Activated effector memory CD4-positive, alpha-beta T cell treated with Interleukin-2 at 50 U/mL for 16 hours (primary cell): ENCODE results near the gene AARSD1.
"Not testable (repeated sequence)": the region's sequence is repeated elsewhere in the genome, so short reads cannot be mapped to it uniquely, and the experiment has no call there.

Experiments
- DNase-seq: peaks from one replicate; pipeline ENCODE4 v3.0.0-alpha.2; 2020

Gene AARSD1

DNA sequence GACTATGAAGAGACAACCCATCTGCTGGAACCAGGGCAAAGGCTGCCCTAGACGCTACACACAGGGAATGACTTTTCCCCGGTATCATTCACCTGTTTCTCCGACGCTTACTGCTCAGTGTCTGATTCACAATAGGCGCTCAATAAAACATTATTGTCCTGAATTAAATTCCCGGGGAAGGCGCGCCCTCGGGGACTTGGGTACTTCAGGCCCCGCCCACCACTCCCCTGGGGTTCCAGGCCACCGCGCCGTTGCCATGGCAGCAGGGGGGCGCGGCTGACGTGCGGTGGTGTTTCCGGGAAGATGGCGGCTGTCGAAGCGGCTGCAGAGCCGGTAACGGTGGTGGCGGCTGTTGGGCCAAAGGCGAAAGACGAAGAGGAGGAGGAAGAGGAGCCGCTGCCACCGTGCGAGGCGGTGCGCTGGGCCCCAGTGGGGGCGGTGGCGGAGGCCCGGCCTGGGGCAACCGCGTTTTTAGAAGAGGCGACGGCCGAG is 16.1 kb upstream of the AARSD1 start, which contains the start of gene RUNDC1:
Gene RUNDC1 (plus strand): TSS at position 292 of the 492 bp plus-strand sequence. CDS start 12 bp downstream, at position 304.
- DNase-seq = peak; percentile 86

DNA sequence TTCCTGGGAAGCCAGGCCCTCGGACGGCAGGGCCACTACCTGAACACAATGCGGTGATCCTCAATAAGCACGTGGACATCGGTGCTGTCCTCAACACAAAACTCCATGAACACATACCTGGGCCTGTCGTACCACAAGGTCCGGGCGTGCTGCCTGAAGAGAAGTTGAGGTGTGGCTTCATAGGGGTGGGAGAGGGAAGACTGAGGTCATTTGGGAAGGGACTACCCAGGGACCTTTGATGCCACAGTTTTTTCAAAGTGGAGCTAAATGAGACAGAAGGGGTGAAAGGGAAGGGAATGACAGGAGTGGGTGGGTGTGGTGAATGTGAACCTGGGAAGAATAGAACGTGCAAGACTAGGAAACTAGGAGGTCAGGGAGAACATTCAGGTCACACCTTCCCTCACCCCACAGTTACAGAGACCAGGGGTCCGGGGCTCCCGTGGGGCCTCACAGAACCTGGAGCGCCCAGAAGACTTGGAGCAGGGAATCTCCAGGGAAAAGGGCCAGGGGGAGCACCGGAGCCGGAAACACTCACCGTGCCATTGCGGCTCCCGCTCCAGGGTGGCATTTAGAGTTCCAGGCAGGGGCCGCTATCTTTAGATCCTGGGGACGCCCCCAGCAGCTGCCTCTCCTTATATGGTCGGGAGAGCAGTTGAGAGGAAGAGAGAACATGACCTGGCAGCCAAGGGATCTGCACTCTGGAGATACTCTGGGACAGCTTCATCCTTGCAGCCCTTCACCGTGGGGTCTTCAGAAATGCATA is 15.4 kb upstream of the AARSD1 start, which contains the start of gene PTGES3L:
Gene PTGES3L (minus strand): TSS at position 570 of the 763 bp plus-strand sequence. CDS start 27 bp downstream, at position 543.
- DNase-seq = no peak

DNA sequence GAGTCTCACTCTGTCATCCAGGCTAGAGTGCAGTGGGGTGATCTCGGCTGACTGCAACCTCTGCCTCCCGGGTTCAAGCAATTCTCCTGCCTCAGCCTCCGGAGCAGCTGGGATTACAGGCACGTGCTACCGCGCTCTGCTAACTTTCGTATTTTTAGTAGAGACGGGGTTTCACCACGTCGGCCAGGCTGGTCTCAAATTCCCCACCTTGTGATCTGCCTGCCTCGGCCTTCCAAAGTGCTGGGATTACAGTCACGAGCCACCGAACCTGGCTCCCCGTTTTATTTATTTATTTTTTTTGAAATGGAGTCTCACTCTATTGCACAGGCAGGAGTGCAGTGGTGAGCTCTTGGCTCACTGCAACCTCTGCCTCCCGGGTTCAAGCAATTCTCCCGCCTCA is 11.4 kb upstream of the AARSD1 start:
- DNase-seq = not testable (repeated sequence)

DNA sequence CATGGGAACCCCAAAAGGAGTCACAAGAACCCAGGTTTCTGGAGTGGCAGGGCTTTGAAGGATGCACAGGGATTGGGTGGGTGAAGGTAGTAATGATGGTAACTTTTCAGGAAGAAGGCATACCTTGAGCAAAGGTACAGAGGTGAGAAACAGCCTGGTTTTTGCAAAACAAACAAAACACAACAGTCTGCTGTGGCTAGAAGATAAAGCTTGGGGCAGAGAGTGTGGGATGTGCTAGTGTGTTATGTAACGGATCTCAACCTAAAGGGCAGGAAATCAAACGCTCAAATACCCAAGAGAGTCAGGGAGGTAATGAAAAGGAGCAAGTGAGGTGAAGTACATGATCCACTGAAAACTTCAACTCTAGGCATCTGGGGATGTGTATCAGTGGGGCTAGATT is 11.0 kb upstream of the AARSD1 start:
- no peak for DNase-seq

DNA sequence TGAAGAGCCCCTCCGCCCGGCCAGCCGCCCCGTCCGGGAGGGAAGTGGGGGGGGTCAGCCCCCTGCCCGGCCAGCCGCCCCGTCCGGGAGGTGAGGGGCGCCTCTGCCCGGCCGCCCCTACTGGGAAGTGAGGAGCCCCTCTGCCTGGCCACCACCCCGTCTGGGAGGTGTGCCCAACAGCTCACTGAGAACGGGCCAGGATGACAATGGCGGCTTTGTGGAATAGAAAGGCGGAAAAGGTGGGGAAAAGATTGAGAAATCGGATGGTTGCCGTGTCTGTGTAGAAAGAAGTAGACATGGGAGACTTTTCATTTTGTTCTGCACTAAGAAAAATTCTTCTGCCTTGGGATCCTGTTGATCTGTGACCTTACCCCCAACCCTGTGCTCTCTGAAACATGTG is 9.1 kb upstream of the AARSD1 start:
- DNase-seq = not testable (repeated sequence)

DNA sequence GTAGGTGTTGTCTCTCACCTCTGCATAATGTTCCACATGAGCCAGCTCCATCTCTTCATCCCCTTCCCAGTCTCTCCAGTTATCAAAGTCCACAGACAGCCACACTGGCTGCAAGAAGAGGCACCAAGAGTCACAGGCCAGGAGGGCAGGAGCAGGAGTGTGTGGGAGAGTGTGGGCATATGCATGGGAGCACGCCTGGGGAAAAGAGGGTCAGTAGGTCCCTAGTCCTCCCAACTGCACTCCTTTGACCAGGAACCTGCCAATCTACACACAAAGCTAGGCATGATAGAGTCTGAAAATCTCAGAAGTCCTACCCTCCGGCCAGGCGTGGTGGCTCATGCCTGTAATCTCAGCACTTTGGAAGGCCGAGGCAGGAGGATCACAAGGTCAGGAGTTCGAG is 7.3 kb upstream of the AARSD1 start:
- DNase-seq = no peak

DNA sequence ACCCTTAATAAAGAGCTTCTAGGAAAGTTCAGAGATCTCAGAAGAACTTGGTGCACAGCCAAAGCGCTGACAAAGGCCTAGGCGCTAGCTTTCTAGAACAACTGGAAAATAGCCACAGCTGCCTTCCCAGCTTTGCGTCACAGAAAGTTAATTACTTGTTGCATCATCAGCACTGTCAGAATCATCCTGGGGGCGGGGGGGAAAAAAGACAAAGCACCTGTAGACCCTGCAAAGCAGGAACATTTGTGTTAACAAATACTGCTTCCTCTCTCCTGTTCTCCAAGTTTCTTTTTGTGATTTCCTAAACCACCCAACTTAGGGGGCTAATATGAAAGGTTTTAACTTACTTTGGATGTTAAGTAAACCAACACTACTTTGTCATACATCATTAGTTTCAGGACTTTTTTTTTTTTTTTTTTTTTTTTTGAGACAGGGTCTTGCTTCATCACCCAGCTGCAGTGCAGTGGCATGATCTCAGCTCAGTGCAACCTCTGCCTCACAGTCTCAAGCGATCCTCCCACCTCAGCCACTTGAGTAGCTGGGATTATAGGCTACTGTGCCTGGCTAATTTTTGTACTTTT is 4.8 kb upstream of the AARSD1 start:
- DNase-seq = no peak

DNA sequence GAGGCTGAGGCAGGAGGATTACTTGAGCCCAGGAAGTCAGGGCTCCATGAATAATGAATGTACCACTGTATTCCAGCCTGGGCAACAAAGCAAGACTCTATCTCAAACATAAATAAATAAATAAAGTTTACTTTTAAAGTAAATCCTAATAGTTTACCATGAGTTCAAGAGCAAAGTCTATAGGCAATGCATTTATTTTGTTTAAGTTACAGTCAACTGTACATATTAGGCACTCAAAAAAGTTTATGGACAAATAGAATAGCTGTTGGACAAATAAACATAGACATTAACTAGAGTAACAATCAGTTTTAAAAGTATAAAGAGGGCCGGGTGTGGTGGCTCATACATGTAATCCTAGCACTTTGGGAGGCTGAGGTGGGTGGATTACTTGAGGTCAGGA is 3.7 kb upstream of the AARSD1 start:
- DNase-seq = no peak

DNA sequence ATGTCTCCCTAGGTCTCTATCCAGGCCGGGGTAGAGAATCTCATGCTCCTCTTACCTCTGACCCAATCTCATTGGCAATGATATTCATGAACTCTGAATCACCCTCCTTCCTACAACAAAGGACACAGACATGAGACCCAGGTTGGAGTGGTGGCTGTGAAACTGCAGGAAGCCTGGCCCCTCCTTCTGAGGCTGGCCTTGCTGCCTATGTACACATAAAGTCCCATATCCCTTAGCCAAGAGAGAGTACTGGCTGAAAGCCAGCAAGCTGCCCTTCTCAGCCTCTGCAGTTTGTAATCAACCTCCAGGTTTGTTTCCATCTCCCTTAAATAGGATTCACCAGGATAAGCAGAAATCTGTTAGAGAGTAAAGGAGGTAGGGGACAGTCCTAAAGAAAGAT is 10.6 kb downstream of the AARSD1 start:
- DNase-seq = no peak

DNA sequence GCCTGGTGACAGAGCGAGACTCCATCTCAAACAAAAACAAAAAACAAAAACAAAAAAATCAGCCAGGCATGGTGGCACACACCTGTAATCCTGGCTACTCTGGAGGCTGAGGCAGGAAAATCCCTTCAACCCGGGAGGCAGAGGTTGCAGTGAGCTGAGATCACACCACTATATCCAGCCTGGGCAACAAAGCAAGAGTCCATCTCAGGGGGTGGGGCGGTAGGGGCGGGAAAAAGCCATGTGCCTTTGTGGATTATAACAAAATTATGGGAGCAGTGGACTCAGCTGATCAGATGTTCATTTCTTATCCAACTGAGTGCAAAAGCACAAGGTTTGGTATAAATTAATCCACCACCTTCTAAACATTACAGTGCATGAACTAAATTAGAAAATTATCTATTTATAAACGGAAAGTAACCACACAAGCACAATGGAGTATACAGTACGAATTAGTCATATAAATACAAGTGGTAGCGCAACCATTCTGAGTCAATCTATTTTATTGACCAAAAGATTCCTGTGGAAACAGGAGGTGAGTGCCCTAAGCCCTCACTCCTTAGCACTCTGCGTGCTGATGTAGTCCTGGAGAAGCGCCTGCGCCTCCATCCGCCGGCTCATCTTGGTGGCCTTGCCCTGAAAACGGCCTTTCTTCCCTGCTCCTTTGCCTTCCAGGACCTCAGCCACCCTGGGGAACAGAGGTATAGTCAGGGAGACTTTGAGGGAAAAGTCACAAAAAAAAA is 14.0 kb downstream of the AARSD1 start:
- DNase-seq = no peak

DNA sequence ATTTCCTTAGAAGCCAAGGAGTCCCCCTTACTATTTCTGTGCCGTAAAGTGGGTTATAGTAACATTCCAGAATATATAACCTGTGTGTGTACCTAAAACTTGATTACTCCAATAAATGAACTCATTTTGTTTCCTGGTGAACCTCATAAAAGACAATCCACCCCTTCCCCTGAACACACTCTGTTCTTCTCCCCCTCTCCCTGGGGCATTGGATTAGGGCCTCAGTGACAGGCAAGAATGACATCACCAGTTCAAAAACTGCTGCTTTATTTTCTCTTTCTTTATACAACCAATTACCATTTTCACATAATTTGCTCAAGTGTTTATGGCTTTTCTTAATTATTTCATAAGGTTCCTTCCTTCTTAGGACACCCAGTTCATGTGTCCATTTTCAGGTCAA is 17.4 kb downstream of the AARSD1 start:
- DNase-seq = no peak

DNA sequence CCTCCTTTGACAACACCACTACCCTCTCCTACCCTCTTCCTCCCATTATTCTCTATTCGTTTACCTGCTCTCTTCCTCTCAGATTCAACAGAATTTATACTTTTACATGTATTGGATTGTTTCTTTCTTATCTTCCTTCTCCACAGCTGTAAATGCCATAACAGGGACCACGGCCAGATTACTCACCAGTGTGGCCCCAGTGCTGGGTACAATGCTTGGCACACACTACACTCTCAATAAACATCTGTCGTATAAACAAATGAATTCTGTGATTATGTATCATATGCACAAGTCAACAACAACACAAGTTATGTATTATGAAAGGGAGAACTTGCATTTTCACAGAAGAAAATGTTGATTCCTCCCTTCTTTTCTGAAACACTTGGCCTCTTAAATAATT is 20.0 kb downstream of the AARSD1 start:
- no peak for DNase-seq

DNA sequence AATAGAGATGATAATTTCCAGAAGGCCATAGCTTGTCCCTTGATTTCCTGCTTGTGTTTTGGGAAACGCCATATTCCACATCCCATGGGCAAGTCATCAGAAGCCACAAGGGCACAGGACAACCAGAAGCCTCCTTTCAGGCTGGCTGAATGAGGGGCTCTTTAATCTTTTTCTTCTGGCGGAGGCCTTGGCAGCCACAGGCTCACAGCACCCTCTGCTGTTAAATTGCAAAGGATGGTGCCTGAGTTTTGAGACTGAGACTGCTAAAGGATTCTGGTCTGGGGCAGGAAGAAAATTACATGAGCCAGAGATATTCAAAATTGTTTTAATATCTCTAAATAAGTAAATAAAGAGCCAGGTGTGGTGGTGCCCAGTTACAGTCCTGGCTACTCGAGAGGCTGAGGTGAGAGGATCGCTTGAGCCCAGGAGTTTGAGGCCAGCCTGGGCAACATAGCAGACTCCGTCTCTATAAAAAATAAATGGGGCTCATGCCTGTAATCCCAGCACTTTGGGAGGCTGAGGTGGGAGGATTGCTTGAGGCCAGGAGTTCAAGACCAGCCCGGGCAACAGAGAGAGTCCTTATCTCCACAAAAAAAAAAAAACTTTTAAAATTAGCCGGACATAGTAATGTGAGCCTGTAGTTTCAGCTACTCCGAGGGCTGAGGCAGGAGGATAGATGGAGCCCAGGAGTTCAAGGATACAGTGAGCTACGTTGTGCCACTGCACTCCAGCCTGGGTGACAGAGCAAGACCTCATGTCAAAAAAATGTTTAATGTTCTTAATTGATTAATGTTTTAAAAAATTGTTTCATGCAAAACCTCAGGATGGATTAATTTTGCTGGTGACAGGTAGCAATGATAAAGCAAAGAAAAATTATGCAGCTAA is 26.3 kb downstream of the AARSD1 start:
- DNase-seq = no peak

DNA sequence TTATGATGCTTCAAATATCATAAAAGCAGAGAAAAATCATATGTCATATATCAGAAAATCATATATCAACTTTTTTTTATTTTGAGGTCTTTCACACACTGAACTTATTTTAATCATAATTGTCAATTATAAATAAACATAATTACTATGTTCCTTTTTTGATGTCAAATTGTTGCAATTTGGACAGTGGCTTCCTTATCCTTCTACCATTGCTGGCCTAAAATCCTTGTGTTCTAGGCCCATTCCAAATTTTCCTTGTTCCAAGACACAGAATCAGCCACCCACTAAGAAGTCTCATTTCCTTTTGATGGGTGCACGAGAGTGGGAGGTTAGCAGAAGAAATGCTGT is 34.8 kb downstream of the AARSD1 start:
- DNase-seq = no peak

DNA sequence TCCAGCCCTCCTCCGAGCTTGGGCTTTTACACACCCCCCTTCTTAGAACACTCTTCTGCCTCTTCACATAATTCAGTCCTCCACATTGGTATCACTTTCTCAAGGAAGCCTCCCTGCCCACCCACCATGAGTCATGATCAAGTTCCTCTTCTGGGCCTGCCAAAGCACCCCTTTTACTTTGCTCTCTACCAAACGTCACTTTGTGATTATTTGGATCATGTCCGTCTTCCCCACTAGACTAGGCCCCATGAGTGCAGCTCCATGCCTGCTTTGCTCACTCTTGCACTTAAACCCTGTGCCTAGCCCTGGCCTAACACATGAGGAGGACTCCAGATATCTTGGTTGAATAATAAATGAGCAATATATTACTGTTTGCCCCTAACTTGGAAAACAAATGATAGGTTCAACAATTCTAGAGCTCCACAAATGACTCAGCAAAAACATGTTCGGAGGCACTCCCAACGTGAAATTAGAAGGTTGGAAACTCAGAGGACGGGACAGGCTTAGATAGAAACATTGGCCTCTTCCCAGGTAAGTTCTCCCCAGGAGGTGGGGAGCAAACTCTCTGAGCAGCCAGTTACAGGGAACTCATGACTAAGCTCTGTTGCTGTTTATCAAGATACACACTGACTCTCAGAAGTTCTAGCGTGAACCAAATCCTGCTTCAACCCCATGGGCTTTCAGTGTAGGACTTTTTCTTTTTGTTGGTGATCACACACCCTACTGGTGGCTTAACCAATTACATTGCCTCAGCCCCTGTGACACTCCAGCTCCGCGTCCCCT is 35.3 kb downstream of the AARSD1 start:
- no peak for DNase-seq

DNA sequence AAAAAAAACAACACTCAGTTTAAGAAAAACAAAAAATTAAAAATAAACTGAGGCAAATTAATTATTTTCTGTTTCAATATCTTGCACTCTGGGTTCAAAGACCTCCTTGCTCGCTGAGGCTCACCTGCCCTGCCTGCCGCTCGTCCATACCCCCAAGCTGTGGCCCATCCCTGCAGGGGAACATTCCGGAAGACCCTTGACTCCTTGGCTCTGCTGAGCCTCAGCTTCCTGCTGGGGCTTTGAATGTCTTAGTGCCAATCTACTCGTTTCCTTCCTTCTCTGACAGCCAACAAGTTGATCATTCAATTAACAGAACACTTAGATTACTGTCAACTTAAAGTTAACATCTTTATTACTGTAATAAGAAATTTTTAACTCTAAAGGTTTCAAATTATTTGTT is 39.4 kb downstream of the AARSD1 start:
- DNase-seq = no peak

DNA sequence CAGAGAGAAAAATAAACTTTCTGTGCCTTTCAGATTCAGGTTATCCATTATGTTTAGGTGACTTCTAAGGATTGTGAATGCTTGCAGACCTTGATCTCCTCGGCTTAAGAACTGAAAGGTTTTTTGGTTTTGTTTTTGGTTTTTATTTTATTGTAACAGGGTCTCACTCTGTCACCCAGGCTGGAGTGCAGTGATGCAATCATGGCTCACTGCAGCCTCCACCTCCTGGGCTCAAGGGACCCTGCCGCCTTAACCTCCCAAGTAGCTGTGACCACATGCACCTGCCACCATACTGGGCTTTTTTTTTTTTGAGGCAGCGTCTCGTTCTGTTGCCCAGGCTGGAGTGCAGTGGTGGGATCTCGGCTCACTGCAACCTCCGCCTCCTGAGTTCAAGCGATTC is 40.8 kb downstream of the AARSD1 start:
- DNase-seq = not testable (repeated sequence)

DNA sequence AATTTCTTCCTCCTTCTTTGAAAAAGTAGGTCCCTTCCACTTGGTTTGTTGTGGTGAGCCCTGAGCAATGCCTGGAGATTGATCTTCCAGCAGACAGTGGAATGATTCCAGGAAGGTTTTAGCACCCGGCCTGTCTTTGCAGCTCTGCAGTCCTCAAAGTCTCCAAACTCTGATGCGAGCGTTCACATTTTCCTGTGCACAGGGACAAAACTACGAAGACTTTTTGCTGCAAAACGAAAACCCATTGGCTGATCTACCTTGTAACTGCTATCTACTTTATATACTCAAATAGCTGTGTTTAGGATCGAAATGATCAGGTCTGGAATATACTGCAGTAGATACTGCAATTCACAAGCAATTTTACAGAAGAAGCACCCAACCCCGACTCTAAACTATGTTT is 42.0 kb downstream of the AARSD1 start:
- no peak for DNase-seq

DNA sequence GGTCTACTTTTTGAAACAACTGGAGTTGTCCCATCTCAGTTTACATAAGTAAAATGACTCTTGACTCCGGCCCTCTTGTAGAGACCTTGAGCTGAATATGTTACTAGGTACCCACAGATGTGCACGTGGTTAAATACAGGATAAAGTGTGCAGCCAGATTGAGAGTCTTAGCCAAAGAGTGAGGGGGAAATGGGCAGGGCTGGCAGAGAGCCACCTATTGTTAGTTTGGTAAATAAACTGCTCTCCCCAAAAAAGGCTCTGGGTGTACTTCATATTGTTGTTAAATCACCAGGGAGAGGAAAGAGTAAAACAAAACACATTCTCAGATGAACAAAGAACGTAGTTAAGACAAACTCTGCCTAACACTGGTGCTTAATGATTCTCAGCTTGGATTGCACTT is 43.3 kb downstream of the AARSD1 start:
- DNase-seq = no peak

DNA sequence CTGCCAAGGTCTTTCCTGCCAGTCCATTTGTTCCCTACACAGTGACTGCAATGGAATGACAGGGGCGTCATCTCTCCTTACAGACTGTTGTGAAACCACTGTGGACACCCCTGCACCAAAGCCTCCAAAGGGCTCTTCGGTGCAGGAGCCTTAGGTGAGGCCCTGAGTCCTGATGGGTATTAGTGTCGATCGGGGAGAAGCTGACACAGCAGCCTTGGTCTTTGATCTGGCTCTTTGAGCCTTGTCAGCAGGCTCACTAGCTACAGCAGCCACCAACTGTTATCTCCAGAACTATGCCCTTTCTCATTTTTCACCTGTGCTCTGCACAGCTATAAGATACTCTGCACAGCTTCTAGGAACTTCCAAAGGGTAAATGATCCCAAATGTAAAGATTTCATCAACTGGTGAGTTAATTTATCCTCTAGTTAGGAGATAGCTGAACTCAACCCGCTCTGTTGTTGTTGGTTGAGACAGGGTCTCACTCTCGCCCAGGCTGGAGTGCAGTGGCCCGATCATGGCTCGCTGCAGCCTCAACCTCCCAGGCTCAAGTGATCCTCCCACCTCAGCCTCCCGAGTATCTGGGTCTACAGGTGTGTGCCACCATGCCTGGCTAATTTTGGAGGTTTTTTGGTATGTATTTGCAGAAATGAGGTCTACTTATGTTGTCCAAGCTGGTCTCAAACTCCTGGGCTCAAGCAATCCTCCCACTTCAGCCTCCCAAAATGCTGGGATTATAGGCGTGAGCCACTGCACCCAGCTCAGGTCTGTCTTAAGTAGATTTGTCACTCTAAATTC is 44.0 kb downstream of the AARSD1 start:
- no peak for DNase-seq

DNA sequence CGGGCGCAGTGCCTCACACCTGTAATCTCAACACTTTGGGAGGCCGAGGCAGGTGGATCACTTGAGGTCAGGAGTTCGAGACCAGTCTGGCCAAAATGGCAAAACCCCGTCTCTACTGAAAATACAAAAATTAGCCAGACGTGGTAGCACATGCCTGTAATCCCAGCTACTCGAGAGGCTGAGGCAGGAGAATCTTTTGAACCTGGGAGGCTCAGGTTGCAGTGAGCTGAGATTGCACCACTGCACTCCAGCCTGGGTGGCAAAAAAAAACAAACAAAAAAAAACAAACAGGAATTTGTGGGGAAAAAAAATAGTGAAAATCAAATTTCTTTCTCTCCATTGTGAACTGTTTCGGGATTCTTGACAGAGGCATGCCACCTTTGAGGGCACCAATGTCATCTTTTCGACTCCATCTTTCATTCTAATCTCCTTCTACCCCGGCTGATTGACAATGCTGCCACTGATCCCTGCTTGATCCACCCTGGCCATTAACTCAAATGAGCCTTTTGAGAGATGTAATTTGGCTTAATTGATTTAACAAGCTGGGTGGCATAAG is 44.7 kb downstream of the AARSD1 start:
- DNase-seq = not testable (repeated sequence)
